K562 (cell line): Measurements from ENCODE around the gene C11orf54.

Source experiments
- PHF8 ChIP-seq: fragments of 200-600 bp; sonication (generic); IDR thresholded peaks from 2 replicates; pipeline ENCODE4 v1.6.1; 2012; ENCODE audit warnings: mixed run types, mild to moderate bottlenecking, inconsistent platforms, low read length, moderate library complexity, borderline replicate concordance
- ZNF830 ChIP-seq: fragments of 250-450 bp; sonication (Bioruptor Pico); IDR thresholded peaks from 2 replicates; pipeline ENCODE4 v1.5.0; 2021; ENCODE audit warnings: mild to moderate bottlenecking
- TF ChIP-seq, protein P1 (sequence below): fragments of 200-800 bp; sonication (Bioruptor generic); IDR thresholded peaks from 2 replicates; pipeline ENCODE4 v1.6.1; 2016; ENCODE audit warnings: missing genetic modification characterization, missing compliant biosample characterization
- TF ChIP-seq, protein P2 (sequence below): sonication (generic); formaldehyde crosslinking; IDR thresholded peaks from 2 replicates; pipeline ENCODE4 v1.8.0; 2022; ENCODE audit warnings: mild to moderate bottlenecking, low read depth, missing genetic modification reagents

DNA sequence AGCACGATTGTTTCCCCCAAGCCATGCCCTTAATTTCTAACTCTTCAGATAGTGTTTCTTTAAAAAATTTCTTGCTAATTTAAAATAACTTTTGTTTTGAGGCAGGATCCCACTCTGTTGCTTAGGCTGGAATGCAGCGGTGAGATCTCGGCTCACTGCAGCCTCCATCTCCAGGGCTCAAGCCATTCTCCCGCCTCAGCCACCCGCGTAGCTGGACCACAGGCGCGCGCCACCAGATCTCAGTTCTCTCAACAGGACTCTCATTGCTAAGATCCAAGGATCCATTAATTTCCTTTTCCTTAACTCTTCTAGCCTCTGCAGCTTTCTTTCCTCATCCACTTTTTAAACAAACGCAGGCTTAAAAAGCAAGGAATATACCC is 42.3 kb downstream of the C11orf54 start:
- TF ChIP-seq, protein P1, sequence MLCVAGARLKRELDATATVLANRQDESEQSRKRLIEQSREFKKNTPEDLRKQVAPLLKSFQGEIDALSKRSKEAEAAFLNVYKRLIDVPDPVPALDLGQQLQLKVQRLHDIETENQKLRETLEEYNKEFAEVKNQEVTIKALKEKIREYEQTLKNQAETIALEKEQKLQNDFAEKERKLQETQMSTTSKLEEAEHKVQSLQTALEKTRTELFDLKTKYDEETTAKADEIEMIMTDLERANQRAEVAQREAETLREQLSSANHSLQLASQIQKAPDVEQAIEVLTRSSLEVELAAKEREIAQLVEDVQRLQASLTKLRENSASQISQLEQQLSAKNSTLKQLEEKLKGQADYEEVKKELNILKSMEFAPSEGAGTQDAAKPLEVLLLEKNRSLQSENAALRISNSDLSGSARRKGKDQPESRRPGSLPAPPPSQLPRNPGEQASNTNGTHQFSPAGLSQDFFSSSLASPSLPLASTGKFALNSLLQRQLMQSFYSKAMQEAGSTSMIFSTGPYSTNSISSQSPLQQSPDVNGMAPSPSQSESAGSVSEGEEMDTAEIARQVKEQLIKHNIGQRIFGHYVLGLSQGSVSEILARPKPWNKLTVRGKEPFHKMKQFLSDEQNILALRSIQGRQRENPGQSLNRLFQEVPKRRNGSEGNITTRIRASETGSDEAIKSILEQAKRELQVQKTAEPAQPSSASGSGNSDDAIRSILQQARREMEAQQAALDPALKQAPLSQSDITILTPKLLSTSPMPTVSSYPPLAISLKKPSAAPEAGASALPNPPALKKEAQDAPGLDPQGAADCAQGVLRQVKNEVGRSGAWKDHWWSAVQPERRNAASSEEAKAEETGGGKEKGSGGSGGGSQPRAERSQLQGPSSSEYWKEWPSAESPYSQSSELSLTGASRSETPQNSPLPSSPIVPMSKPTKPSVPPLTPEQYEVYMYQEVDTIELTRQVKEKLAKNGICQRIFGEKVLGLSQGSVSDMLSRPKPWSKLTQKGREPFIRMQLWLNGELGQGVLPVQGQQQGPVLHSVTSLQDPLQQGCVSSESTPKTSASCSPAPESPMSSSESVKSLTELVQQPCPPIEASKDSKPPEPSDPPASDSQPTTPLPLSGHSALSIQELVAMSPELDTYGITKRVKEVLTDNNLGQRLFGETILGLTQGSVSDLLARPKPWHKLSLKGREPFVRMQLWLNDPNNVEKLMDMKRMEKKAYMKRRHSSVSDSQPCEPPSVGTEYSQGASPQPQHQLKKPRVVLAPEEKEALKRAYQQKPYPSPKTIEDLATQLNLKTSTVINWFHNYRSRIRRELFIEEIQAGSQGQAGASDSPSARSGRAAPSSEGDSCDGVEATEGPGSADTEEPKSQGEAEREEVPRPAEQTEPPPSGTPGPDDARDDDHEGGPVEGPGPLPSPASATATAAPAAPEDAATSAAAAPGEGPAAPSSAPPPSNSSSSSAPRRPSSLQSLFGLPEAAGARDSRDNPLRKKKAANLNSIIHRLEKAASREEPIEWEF (CRISPR knock-in tag): no peak
- TF ChIP-seq, protein P2, sequence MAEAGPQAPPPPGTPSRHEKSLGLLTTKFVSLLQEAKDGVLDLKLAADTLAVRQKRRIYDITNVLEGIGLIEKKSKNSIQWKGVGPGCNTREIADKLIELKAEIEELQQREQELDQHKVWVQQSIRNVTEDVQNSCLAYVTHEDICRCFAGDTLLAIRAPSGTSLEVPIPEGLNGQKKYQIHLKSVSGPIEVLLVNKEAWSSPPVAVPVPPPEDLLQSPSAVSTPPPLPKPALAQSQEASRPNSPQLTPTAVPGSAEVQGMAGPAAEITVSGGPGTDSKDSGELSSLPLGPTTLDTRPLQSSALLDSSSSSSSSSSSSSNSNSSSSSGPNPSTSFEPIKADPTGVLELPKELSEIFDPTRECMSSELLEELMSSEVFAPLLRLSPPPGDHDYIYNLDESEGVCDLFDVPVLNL (CRISPR knock-in tag): no peak
- TF ChIP-seq ZNF830 (CRISPR knock-in tag) (no peak), PHF8 (no peak; the same call in 1 of the 2 replicates)
